Measurements from ENCODE around the gene CCDC184. TPM values are rescaled to one million over a fixed set of nuclear protein-coding genes. Genes with fewer than 3 reads are reported as not detected.
A peak's percentile ranks its signal among the peaks of the same experiment; 100 is the strongest.

The CCDC184 gene
- total and polyA plus RNA-seq, 7 experiments from 2014 or later, result 0.21 to 3.8 (median 0.22) TPM; not detected in 2

DNA sequence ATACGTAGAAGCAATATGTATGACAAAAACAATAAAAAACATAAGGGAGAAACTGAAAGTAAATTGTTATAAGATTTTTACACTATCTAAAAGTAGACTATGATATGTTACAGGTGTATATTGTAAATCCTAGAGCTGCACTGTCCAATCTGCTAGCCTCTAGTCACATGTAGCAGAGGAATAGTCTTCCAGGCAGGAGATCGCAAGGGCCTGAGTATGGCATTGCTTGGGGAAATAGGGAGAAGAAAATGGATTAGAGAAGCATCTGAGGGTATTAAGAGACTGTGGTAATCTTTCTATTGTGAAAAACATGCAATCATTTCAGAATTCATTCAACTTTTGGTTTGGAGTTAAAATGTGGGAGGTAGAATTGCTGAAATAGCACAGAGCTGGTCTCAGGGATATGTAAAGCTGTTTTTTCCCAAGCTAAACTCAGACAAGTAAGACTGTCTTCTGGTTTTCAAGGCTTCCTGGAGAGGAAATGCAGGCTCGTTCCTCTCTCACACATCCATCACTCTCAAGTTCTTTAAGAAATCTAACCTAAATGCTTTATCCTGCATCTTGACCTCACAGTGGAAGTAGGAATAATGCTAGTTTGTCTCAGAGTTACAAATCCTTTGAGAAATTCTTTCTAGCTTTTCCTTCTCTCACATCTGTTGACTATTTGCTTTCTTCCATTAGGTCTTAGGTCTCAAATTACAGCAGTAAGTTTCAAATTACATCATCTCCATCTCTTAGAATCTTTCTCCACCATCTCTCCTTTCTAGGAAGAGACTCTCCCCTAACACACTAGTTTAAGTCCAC, 7.6 kb upstream of the CCDC184 start:
- peak overlapping the region in 6 of 10 donors; percentile 47 to 70 (median 59) for H3K4me3 Mint-ChIP-seq
- peaks cover 0 to 10% (median 4%) of the 10 kb centered on the region in 7 donors for H3K4me1 Mint-ChIP-seq
- H3K9me3 Mint-ChIP-seq, result no peaks in the 10 kb centered on the region
- no peaks in the 10 kb centered on the region for H3K27me3 ChIP-seq (ENCODE audit: control insufficient read depth in 2 of 2, insufficient read depth in 2 of 2, low read length in 2 of 2)
- POLR2A ChIA-PET, result interaction anchor here (1.0 to 2.0 kb wide), 2 partner anchors 18 to 24 kb away, joined by 3 to 5 read pairs; partner anchors contain the start of gene ASB8
- DNase-seq (no peak), ATAC-seq (no peak)
- H3K27ac ChIP-seq (ENCODE audit: low read depth, low read length), result no peak overlapping the region
- intact Hi-C loops (cut with micrococcal nuclease), result no loop called here
- H3K4me3 ChIP-seq (ENCODE audit: low read length), result no peak overlapping the region
- peak overlapping the region in 2 of 9 donors; percentile 60 to 75 for H3K27ac Mint-ChIP-seq
- no peaks in the 10 kb centered on the region for H3K4me1 ChIP-seq (ENCODE audit: control insufficient read depth in 2 of 2, insufficient read depth in 2 of 2, low read length in 2 of 2)
- no peaks in the 10 kb centered on the region for H3K9me3 ChIP-seq (ENCODE audit: control insufficient read depth in 2 of 3, low read length in 3 of 3)
- CTCF ChIA-PET, result no interaction called here
- H3K36me3 Mint-ChIP-seq, result no peaks in the 10 kb centered on the region
- peaks cover 4 to 45% (median 27%) of the 10 kb centered on the region in 5 donors for H3K27me3 Mint-ChIP-seq
- H3K36me3 ChIP-seq (ENCODE audit: control insufficient read depth in 2 of 3, insufficient read depth in 3 of 3, low read length in 3 of 3), result no peaks in the 10 kb centered on the region

DNA sequence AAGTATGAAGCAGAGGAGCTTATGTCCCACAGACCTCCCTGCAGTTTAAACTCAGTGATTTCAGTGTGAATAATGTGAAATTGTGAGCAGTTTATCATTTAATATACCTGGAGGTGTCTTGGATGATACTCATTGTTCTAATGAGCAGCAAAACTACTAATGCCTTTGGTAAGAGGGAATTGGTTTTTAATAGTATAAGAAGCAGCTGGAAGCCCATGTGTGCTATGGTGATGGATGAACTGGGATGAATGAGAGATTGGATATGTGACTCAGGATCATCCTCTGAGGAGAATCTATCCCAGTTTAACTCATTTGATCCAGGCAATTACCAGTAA, 7.1 kb upstream of the CCDC184 start:
- H3K27ac ChIP-seq (ENCODE audit: low read depth, low read length), result no peak overlapping the region
- Mint-ChIP-seq H3K27ac (no peak overlapping the region), H3K27me3 (peaks cover 4 to 51% (median 32%) of the 10 kb centered on the region in 5 donors), H3K9me3 (no peaks in the 10 kb centered on the region), H3K4me3 (peak overlapping the region in 3 of 10 donors; percentile 55 to 70 (median 63)), H3K4me1 (peaks cover 0 to 12% (median 4%) of the 10 kb centered on the region in 7 donors), H3K36me3 (no peaks in the 10 kb centered on the region)
- no peaks in the 10 kb centered on the region for H3K27me3 ChIP-seq (ENCODE audit: control insufficient read depth in 2 of 2, insufficient read depth in 2 of 2, low read length in 2 of 2)
- no peaks in the 10 kb centered on the region for H3K4me1 ChIP-seq (ENCODE audit: control insufficient read depth in 2 of 2, insufficient read depth in 2 of 2, low read length in 2 of 2)
- no peak for ATAC-seq
- no peak overlapping the region for H3K4me3 ChIP-seq (ENCODE audit: low read length)
- no peaks in the 10 kb centered on the region for H3K9me3 ChIP-seq (ENCODE audit: control insufficient read depth in 2 of 3, low read length in 3 of 3)
- DNase-seq, result no peak
- H3K36me3 ChIP-seq (ENCODE audit: control insufficient read depth in 2 of 3, insufficient read depth in 3 of 3, low read length in 3 of 3), result no peaks in the 10 kb centered on the region
- CTCF ChIA-PET, result no interaction called here
- POLR2A ChIA-PET, result interaction anchor here (1.0 to 2.0 kb wide), 2 partner anchors 19 to 23 kb away, joined by 3 to 5 read pairs; partner anchors contain the start of gene ASB8
- intact Hi-C loops (cut with micrococcal nuclease), result no loop called here

DNA sequence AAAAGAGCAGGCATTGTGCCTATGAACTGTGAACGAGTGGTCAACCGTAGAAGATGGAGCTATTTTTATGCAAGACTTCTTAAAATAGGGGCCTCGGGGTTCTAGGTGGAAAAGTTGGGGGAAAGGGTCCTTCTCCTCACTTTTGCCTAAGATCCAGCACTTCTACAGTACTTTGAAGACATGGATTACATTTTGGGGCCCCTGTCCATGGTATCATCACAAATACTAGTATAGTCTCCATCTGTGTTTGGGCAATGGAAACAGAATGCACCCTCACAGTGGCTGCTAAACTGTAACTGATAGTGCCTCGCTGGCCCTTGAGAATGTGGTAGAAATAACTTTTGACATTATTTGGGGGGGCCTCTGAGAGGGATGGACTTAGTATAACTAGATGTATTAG, 5.5 kb upstream of the CCDC184 start:
- H3K9me3 Mint-ChIP-seq, result no peaks in the 10 kb centered on the region
- Histone ChIP-seq H3K4me3 (ENCODE audit: low read length) (no peak overlapping the region), H3K36me3 (ENCODE audit: control insufficient read depth in 2 of 3, insufficient read depth in 3 of 3, low read length in 3 of 3) (no peaks in the 10 kb centered on the region), H3K27me3 (ENCODE audit: control insufficient read depth in 2 of 2, insufficient read depth in 2 of 2, low read length in 2 of 2) (no peaks in the 10 kb centered on the region), H3K9me3 (ENCODE audit: control insufficient read depth in 2 of 3, low read length in 3 of 3) (no peaks in the 10 kb centered on the region), H3K4me1 (ENCODE audit: control insufficient read depth in 2 of 2, insufficient read depth in 2 of 2, low read length in 2 of 2) (peaks cover 5 to 6% of the 10 kb centered on the region in 2 donors), H3K27ac (ENCODE audit: low read depth, low read length) (no peak overlapping the region)
- POLR2A ChIA-PET, result interaction anchor here (0.6 kb wide), 1 partner anchor 32 kb away, joined by 3 read pairs; no protein-coding TSS in a partner anchor
- intact Hi-C loops (cut with micrococcal nuclease), result no loop called here
- no peak overlapping the region for H3K27ac Mint-ChIP-seq
- CTCF ChIA-PET, result no interaction called here
- peaks cover 5 to 22% (median 12%) of the 10 kb centered on the region in 7 donors for H3K4me1 Mint-ChIP-seq
- H3K4me3 Mint-ChIP-seq, result no peak overlapping the region
- peaks cover 4 to 53% (median 32%) of the 10 kb centered on the region in 5 donors for H3K27me3 Mint-ChIP-seq
- no peak for DNase-seq
- no peak for ATAC-seq
- H3K36me3 Mint-ChIP-seq, result no peaks in the 10 kb centered on the region

DNA sequence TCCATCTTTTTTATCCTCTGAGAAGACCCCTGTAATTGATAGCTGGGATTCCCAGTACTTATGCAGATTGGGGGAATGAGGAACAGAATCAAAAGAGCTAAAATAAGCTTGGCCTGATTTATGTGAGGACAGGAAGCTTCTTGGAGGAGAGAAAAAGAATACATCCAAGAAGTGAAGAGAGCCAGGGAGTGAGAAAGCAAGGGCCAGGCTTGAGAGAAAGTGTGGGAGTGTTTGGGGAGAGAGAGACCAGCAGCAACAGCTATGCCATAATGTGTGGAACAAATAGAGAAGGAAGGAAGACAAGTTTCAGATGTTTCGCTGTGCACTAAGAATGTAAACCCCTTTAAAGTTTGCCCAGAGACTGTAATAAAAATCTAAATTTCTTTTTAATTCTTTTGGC, 4.0 kb upstream of the CCDC184 start:
- no peaks in the 10 kb centered on the region for H3K9me3 Mint-ChIP-seq
- no peaks in the 10 kb centered on the region for H3K36me3 ChIP-seq (ENCODE audit: control insufficient read depth in 2 of 3, insufficient read depth in 3 of 3, low read length in 3 of 3)
- peaks cover 0 to 4% of the 10 kb centered on the region in 2 donors for H3K27me3 ChIP-seq (ENCODE audit: control insufficient read depth in 2 of 2, insufficient read depth in 2 of 2, low read length in 2 of 2)
- no peak overlapping the region for H3K27ac Mint-ChIP-seq
- no peak for ATAC-seq
- no peak overlapping the region for H3K4me3 ChIP-seq (ENCODE audit: low read length)
- H3K36me3 Mint-ChIP-seq, result no peaks in the 10 kb centered on the region
- ChIA-PET POLR2A (interaction anchor here (1.0 to 1.4 kb wide), 2 partner anchors 22 to 25 kb away, joined by 3 to 4 read pairs; partner anchors contain the start of gene ASB8), CTCF (interaction anchor here (1.2 to 1.4 kb wide), 2 partner anchors 9 to 10 kb away, joined by 5 read pairs; no protein-coding TSS in a partner anchor)
- intact Hi-C loops (cut with micrococcal nuclease), result no loop called here
- no peak overlapping the region for H3K27ac ChIP-seq (ENCODE audit: low read depth, low read length)
- peaks cover 6 to 10% of the 10 kb centered on the region in 2 donors for H3K4me1 ChIP-seq (ENCODE audit: control insufficient read depth in 2 of 2, insufficient read depth in 2 of 2, low read length in 2 of 2)
- peak overlapping the region in 1 of 10 donors; percentile 4 for H3K4me3 Mint-ChIP-seq
- H3K27me3 Mint-ChIP-seq, result peaks cover 4 to 62% (median 32%) of the 10 kb centered on the region in 5 donors
- H3K4me1 Mint-ChIP-seq, result peaks cover 5 to 30% (median 12%) of the 10 kb centered on the region in 7 donors
- H3K9me3 ChIP-seq (ENCODE audit: control insufficient read depth in 2 of 3, low read length in 3 of 3), result no peaks in the 10 kb centered on the region
- no peak for DNase-seq

DNA sequence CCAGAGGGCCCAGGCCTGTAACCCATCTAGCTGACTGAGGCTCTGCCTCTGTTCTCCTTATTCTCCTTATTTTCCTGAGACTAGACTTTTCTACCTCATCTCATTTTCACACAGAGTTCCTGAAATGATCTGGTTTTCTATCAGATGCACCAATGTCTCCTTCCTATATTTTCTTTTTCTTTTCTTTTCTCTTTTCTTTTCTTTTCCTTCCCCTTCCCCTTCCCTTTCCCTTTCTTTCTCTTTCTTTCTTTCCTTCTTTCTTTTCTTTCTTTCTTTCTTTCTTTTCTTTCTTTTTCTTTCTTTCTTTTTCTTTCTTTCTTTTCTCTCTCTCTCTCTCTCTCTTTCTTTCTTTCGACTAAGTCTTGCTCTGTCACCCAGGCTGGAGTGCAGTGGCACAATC, 3.0 kb upstream of the CCDC184 start:
- no peaks in the 10 kb centered on the region for H3K36me3 Mint-ChIP-seq
- no peaks in the 10 kb centered on the region for H3K9me3 Mint-ChIP-seq
- ATAC-seq (no peak), DNase-seq (no peak)
- peaks cover 5 to 32% (median 12%) of the 10 kb centered on the region in 7 donors for H3K4me1 Mint-ChIP-seq
- Histone ChIP-seq H3K27me3 (ENCODE audit: control insufficient read depth in 2 of 2, insufficient read depth in 2 of 2, low read length in 2 of 2) (peaks cover 0 to 4% of the 10 kb centered on the region in 2 donors), H3K36me3 (ENCODE audit: control insufficient read depth in 2 of 3, insufficient read depth in 3 of 3, low read length in 3 of 3) (no peaks in the 10 kb centered on the region), H3K27ac (ENCODE audit: low read depth, low read length) (no peak overlapping the region), H3K4me1 (ENCODE audit: control insufficient read depth in 2 of 2, insufficient read depth in 2 of 2, low read length in 2 of 2) (peaks cover 6 to 11% of the 10 kb centered on the region in 2 donors), H3K9me3 (ENCODE audit: control insufficient read depth in 2 of 3, low read length in 3 of 3) (no peaks in the 10 kb centered on the region), H3K4me3 (ENCODE audit: low read length) (no peak overlapping the region)
- ChIA-PET CTCF (interaction anchor here (1.4 kb wide), 1 partner anchor 9 kb away, joined by 5 read pairs; no protein-coding TSS in a partner anchor), POLR2A (interaction anchor here (1.4 kb wide), 1 partner anchor 25 kb away, joined by 3 read pairs; no protein-coding TSS in a partner anchor)
- peak overlapping the region in 2 of 9 donors; percentile 28 to 29 for H3K27ac Mint-ChIP-seq
- intact Hi-C loops (cut with micrococcal nuclease), result loop anchor here (5.0 kb wide), 3 partner anchors 172 to 473 kb away; partner anchors contain the start of genes COL2A1 (in 1 of the 2), RPAP3 (in 1 of the 2) and ZNF641 (in 1 of the 2)
- H3K27me3 Mint-ChIP-seq, result peaks cover 13 to 71% (median 42%) of the 10 kb centered on the region in 5 donors
- no peak overlapping the region for H3K4me3 Mint-ChIP-seq

DNA sequence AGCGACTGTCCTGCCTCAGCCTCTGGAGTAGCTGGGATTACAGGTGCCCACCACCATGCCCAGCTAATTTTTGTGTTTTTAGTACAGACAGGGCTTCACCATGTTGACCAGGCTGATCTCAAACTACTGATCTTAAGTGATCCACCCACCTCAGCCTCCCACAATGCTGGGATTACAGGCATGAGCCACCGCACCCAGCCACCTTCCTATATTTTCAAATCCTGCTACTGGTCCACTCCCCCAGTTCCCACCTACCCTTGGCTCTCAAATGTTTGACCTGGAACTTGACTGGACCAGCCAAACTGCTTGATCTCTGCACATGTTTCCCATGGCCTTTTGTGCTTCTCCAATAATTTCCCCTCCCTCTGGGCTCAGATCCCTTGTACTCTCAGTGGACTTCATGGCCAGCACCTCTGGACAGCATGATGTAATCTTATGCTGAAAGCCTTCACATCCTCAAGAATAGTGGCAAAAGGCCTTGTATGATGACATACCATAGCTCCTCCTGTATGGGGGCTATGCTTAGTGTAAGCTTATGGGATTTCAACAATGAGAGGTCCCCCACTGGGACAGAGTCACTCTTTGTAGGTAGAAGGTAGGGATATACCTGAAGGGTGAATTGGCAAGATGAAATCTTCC, 2.5 kb upstream of the CCDC184 start:
- Histone ChIP-seq H3K36me3 (ENCODE audit: control insufficient read depth in 2 of 3, insufficient read depth in 3 of 3, low read length in 3 of 3) (no peaks in the 10 kb centered on the region), H3K27ac (ENCODE audit: low read depth, low read length) (no peak overlapping the region), H3K4me3 (ENCODE audit: low read length) (no peak overlapping the region), H3K27me3 (ENCODE audit: control insufficient read depth in 2 of 2, insufficient read depth in 2 of 2, low read length in 2 of 2) (peaks cover 0 to 4% of the 10 kb centered on the region in 2 donors), H3K9me3 (ENCODE audit: control insufficient read depth in 2 of 3, low read length in 3 of 3) (no peaks in the 10 kb centered on the region), H3K4me1 (ENCODE audit: control insufficient read depth in 2 of 2, insufficient read depth in 2 of 2, low read length in 2 of 2) (peaks cover 6 to 11% of the 10 kb centered on the region in 2 donors)
- no peak overlapping the region for H3K4me3 Mint-ChIP-seq
- POLR2A ChIA-PET, result interaction anchor here (0.5 to 0.9 kb wide), 2 partner anchors 17 to 84 kb away, joined by 3 read pairs; no protein-coding TSS in a partner anchor
- no peaks in the 10 kb centered on the region for H3K36me3 Mint-ChIP-seq
- DNase-seq (no peak), ATAC-seq (no peak)
- H3K27ac Mint-ChIP-seq, result peak overlapping the region in 2 of 9 donors; percentile 28 to 29
- intact Hi-C loops (cut with micrococcal nuclease), result loop anchor here (5.0 kb wide), 3 partner anchors 171 to 474 kb away; partner anchors contain the start of genes COL2A1 (in 1 of the 2), RPAP3 (in 1 of the 2) and ZNF641 (in 1 of the 2)
- H3K4me1 Mint-ChIP-seq, result peaks cover 5 to 29% (median 8%) of the 10 kb centered on the region in 7 donors
- peaks cover 19 to 77% (median 47%) of the 10 kb centered on the region in 5 donors for H3K27me3 Mint-ChIP-seq
- CTCF ChIA-PET, result interaction anchor here (0.6 to 0.8 kb wide), 2 partner anchors 96 to 468 kb away, joined by 3 read pairs; no protein-coding TSS in a partner anchor
- H3K9me3 Mint-ChIP-seq, result no peaks in the 10 kb centered on the region
